K562 (cell line): Measurements from ENCODE around the gene LENEP. TPM values are rescaled to one million over a fixed set of nuclear protein-coding genes. Genes with fewer than 3 reads are reported as not detected.

ENCODE experiments used
- ATAC-seq: fragments of 200-7000 bp; cut with Tn5 transposase; 3 replicates; pipeline ENCODE4 v1.9.1; 2020; ENCODE audit warnings: moderate library complexity
- BruUV-seq: library from RNA; stranded (reverse); fragments of 400-500 nt; replicated peaks from 2 replicates; lab custom pipeline; 2021; lab: Mats Ljungman, UMichigan
- CTCF ChIA-PET: fragments of 300-600 bp; formaldehyde crosslinking; extraction: SDS; loops from one replicate; lab custom pipeline; 2021; ENCODE audit warnings: low intra/inter-chr PET ratio; lab: Yijun Ruan, JAX
- POLR2A ChIA-PET: fragments of 300-600, 350-650 bp; sonication (Branson Sonifier 250); formaldehyde crosslinking; extraction: SDS; loops from one replicate; lab custom pipeline; 2021; ENCODE audit warnings: antibody characterized with exemption, inconsistent platforms; lab: Yijun Ruan, JAX
- DNase-seq, 4 experiments: peaks; one replicate each; pipeline versions ENCODE4 v3.0.0 to v3.0.0-alpha.2; 2011 to 2018; ENCODE audit warnings: low spot score in 3 of 4, mixed read lengths in 3 of 4; ENCODE audit errors: extremely low read depth in 1 of 4
- FAIRE-seq: peaks from 2 replicates; lab custom pipeline; 2011; peaks lifted over from hg19 to GRCh38; lab: Jason Lieb, UNC
- H2AFZ ChIP-seq: 2 replicates; pipeline ENCODE4 v1.6.0; 2011; ENCODE audit warnings: low read depth, low read length, control low read depth, inconsistent platforms
- H3K27ac ChIP-seq: fragments of 200-600 bp; 3 replicates; pipeline ENCODE4 v1.8.0; 2011; ENCODE audit warnings: low read depth, mild to moderate bottlenecking, control low read depth, inconsistent platforms, low read length, moderate library complexity, mixed read lengths; ENCODE audit errors: extremely low read depth
- H3K27me3 ChIP-seq, 2 experiments: fragments of 300-600 bp in 1 of 2; 2 replicates in 1 of 2; 3 replicates in 1 of 2; pipeline versions ENCODE4 v1.6.0 to v1.8.0; 2011; ENCODE audit warnings: inconsistent platforms in 2 of 2, low read length in 2 of 2, mild to moderate bottlenecking in 1 of 2, mixed read lengths in 1 of 2, moderate library complexity in 1 of 2; ENCODE audit not compliant: control insufficient read depth in 2 of 2, insufficient read depth in 2 of 2
- H3K36me3 ChIP-seq: fragments of 300-600 bp; 3 replicates; pipeline ENCODE4 v1.8.0; 2011; ENCODE audit warnings: mild to moderate bottlenecking, low read length, inconsistent platforms; ENCODE audit not compliant: control insufficient read depth, insufficient read depth
- H3K4me1 ChIP-seq, 2 experiments: fragments of 200-600 bp in 1 of 2; replicated peaks in 1 of 2; 2 replicates in 1 of 2; 3 replicates in 1 of 2; pipeline versions ENCODE4 v1.5.1 to v1.8.0; 2011; ENCODE audit warnings: inconsistent platforms in 2 of 2, low read length in 2 of 2, mild to moderate bottlenecking in 1 of 2, mixed read lengths in 1 of 2, moderate library complexity in 1 of 2; ENCODE audit not compliant: control insufficient read depth in 2 of 2, insufficient read depth in 2 of 2
- H3K4me2 ChIP-seq: 2 replicates; pipeline ENCODE4 v1.6.1; 2011; ENCODE audit warnings: low read length, control low read depth, inconsistent platforms, mixed read lengths; ENCODE audit not compliant: insufficient read depth
- H3K4me3 ChIP-seq: fragments of 200-600 bp; sonication (generic), shearing (Covaris generic); 2 replicates; pipeline ENCODE4 v1.5.1; 2016; ENCODE audit warnings: control low read depth, inconsistent platforms
- H3K79me2 ChIP-seq: fragments of 200-600 bp; 3 replicates; pipeline ENCODE4 v1.8.0; 2011; ENCODE audit warnings: low read length, inconsistent platforms; ENCODE audit not compliant: control insufficient read depth, insufficient read depth
- H3K9ac ChIP-seq, 2 experiments: 2 replicates each; pipeline versions ENCODE4 v1.6.0 to v1.6.1; 2011; ENCODE audit warnings: low read depth in 2 of 2, low read length in 2 of 2, control low read depth in 1 of 2, inconsistent platforms in 1 of 2, mild to moderate bottlenecking in 1 of 2, mixed read lengths in 1 of 2; ENCODE audit not compliant: insufficient read depth in 1 of 2
- H3K9me1 ChIP-seq: one replicate; pipeline ENCODE4 v1.6.0; 2011; ENCODE audit warnings: inconsistent platforms, mild to moderate bottlenecking, low read length, moderate library complexity; ENCODE audit not compliant: control insufficient read depth, insufficient read depth
- H3K9me3 ChIP-seq: replicated peaks from 2 replicates; pipeline ENCODE4 v1.5.1; 2011; ENCODE audit warnings: low read depth, low read length, inconsistent platforms; ENCODE audit not compliant: control insufficient read depth, insufficient read depth
- H4K20me1 ChIP-seq: replicated peaks from 2 replicates; pipeline ENCODE4 v1.6.1; 2011; ENCODE audit warnings: low read length, inconsistent platforms, mixed read lengths; ENCODE audit not compliant: control insufficient read depth, insufficient read depth
- ARID2 ChIP-seq: fragments of 450-650 bp; IDR thresholded peaks from 2 replicates; pipeline ENCODE4 v1.6.1; 2017; ENCODE audit warnings: antibody characterized with exemption, mild to moderate bottlenecking
- CREB1 ChIP-seq, 2 experiments: sonication (generic) in 1 of 2; formaldehyde crosslinking in 1 of 2; IDR thresholded peaks; 2 replicates each; pipeline versions ENCODE4 v1.6.1 to v1.8.0; 2012 to 2022; ENCODE audit warnings: inconsistent platforms in 1 of 2, mild to moderate bottlenecking in 1 of 2, missing genetic modification reagents in 1 of 2, moderate library complexity in 1 of 2
- ELF4 ChIP-seq: fragments of 450-650 bp; formaldehyde crosslinking; IDR thresholded peaks from 2 replicates; pipeline ENCODE4 v1.4.0; 2022; ENCODE audit warnings: missing genetic modification characterization
- GTF2F1 ChIP-seq: IDR thresholded peaks from 2 replicates; pipeline ENCODE4 v1.6.1; 2011; ENCODE audit warnings: low read depth, low read length, improper control_type of control experiment
- HMG20B ChIP-seq: fragments of 250-450 bp; sonication (Bioruptor Pico); IDR thresholded peaks from 2 replicates; pipeline ENCODE4 v1.5.0; 2021; ENCODE audit warnings: mild to moderate bottlenecking
- MCM3 ChIP-seq: fragments of 450-650 bp; IDR thresholded peaks from 2 replicates; pipeline ENCODE4 v1.6.1; 2016
- NFIC ChIP-seq: fragments of 450-650 bp; IDR thresholded peaks from 2 replicates; pipeline ENCODE4 v1.6.1; 2017; ENCODE audit warnings: mild to moderate bottlenecking, inconsistent platforms
- NR2F6 ChIP-seq: fragments of 450-650 bp; formaldehyde crosslinking; IDR thresholded peaks from 2 replicates; pipeline ENCODE4 v1.4.0; 2020; ENCODE audit warnings: mild to moderate bottlenecking
- RCOR1 ChIP-seq, 2 experiments: IDR thresholded peaks; 2 replicates each; pipeline ENCODE4 v1.6.1; 2012; ENCODE audit warnings: low read depth in 2 of 2, low read length in 2 of 2, borderline replicate concordance in 1 of 2, improper control_type of control experiment in 1 of 2
- SIX5 ChIP-seq, 2 experiments: IDR thresholded peaks; 2 replicates each; pipeline ENCODE4 v1.6.1; 2011; ENCODE audit warnings: low read length in 2 of 2, borderline replicate concordance in 1 of 2, low read depth in 1 of 2, mild to moderate bottlenecking in 1 of 2, moderate library complexity in 1 of 2; ENCODE audit not compliant: insufficient read depth in 1 of 2
- SMAD2 ChIP-seq: fragments of 150-350 bp; IDR thresholded peaks from 2 replicates; pipeline ENCODE4 v1.6.1; 2014; ENCODE audit warnings: low read depth, mild to moderate bottlenecking, low read length
- SMAD3 ChIP-seq: fragments of 450-650 bp; formaldehyde crosslinking; conservative IDR thresholded peaks from 2 replicates; pipeline ENCODE4 v1.4.0; 2020; ENCODE audit warnings: mild to moderate bottlenecking
- SREBF1 ChIP-seq: fragments of 150-350 bp; IDR thresholded peaks from 2 replicates; pipeline ENCODE4 v1.6.1; 2014; ENCODE audit warnings: antibody characterized with exemption, low read depth, low read length, borderline replicate concordance
- SREBF2 ChIP-seq: sonication (generic); formaldehyde crosslinking; IDR thresholded peaks from 2 replicates; pipeline ENCODE4 v1.4.0; 2020; ENCODE audit warnings: mild to moderate bottlenecking, missing genetic modification reagents
- ZKSCAN1 ChIP-seq: fragments of 150-350 bp; IDR thresholded peaks from 2 replicates; pipeline ENCODE4 v1.6.1; 2016; ENCODE audit warnings: low read depth, low read length
- ZNF280A ChIP-seq: fragments of 450-650 bp; IDR thresholded peaks from 2 replicates; pipeline ENCODE4 v1.6.1; 2018; ENCODE audit warnings: mild to moderate bottlenecking, low read depth; ENCODE audit not compliant: partially characterized antibody
- ZNF316 ChIP-seq: fragments of 450-650 bp; IDR thresholded peaks from 2 replicates; pipeline ENCODE4 v1.6.1; 2016
- ZNF695 ChIP-seq: fragments of 450-650 bp; formaldehyde crosslinking; IDR thresholded peaks from 2 replicates; pipeline ENCODE4 v1.4.0; 2020; ENCODE audit warnings: mild to moderate bottlenecking, moderate library complexity
- ZNF780A ChIP-seq: fragments of 250-450 bp; sonication (Bioruptor Pico); IDR thresholded peaks from 2 replicates; pipeline ENCODE4 v1.5.0; 2021; ENCODE audit warnings: mild to moderate bottlenecking
- WGBS: fragments of 100-300 bp; shearing (Covaris generic); methylation state at CpG from one replicate; pipeline ENCODE4 v1.1.6; 2016; ENCODE audit warnings: low coverage, mixed read lengths; ENCODE audit not compliant: insufficient coverage; ENCODE audit errors: missing lambda C conversion rate; 5-methylcytosine and 5-hydroxymethylcytosine counted together
- in situ Hi-C: fragments of 300-500 bp; cut with MboI; formaldehyde crosslinking; loops from 4 replicates; pipeline ENCODE4 v1.15.0; 2018; ENCODE audit warnings: inconsistent platforms, mixed read lengths
- intact Hi-C: fragments of 100-400 bp; cut with micrococcal nuclease; formaldehyde crosslinking; loops from 2 replicates; pipeline ENCODE4 v1.14.2; 2022
- polyA plus RNA-seq, 8 experiments: library from polyadenylated mRNA; depleted of rRNA in 4 of 8; stranded (reverse) in 5 of 8; unstranded in 3 of 8; fragments of >200 nt; fragmentation: Nextera tagmentation in 2 of 8; fragmentation: Illumina TruSeq in 1 of 8; extraction: Ambion mirVana in 2 of 8; extraction: Trizol in 1 of 8; gene quantifications; 2 replicates each; pipeline versions ENCODE4 v1.2.1 to v1.2.3, GENCODE V29; 2011 to 2014; ENCODE audit warnings: inconsistent platforms in 1 of 8, missing spikeins in 1 of 8
- total RNA-seq, 7 experiments: library from RNA; depleted of rRNA in 6 of 7; stranded (reverse); fragments of >200 nt in 6 of 7; fragmentation: Illumina TruSeq in 2 of 7; extraction: Trizol in 2 of 7; gene quantifications; 2 replicates each; pipeline versions ENCODE4 v1.2.1 to v1.2.3, GENCODE V29; 2011 to 2021; ENCODE audit warnings: low replicate concordance in 1 of 7
- TF ChIP-seq, protein P1 (sequence below): fragments of 250-450 bp; sonication (Bioruptor Pico); IDR thresholded peaks from 2 replicates; pipeline ENCODE4 v1.9.0; 2021; ENCODE audit warnings: mild to moderate bottlenecking
- TF ChIP-seq, protein P2 (sequence below): fragments of 250-450 bp; sonication (Bioruptor Pico); IDR thresholded peaks from 2 replicates; pipeline ENCODE4 v1.5.0; 2021

LENEP gene
- total and polyA plus RNA-seq, 9 of the 15 experiments (the other 6 are each of a cell fraction or from before 2014, with no cell fraction given): 0.23 to 0.87 (median 0.67) TPM; not detected in 5

DNA sequence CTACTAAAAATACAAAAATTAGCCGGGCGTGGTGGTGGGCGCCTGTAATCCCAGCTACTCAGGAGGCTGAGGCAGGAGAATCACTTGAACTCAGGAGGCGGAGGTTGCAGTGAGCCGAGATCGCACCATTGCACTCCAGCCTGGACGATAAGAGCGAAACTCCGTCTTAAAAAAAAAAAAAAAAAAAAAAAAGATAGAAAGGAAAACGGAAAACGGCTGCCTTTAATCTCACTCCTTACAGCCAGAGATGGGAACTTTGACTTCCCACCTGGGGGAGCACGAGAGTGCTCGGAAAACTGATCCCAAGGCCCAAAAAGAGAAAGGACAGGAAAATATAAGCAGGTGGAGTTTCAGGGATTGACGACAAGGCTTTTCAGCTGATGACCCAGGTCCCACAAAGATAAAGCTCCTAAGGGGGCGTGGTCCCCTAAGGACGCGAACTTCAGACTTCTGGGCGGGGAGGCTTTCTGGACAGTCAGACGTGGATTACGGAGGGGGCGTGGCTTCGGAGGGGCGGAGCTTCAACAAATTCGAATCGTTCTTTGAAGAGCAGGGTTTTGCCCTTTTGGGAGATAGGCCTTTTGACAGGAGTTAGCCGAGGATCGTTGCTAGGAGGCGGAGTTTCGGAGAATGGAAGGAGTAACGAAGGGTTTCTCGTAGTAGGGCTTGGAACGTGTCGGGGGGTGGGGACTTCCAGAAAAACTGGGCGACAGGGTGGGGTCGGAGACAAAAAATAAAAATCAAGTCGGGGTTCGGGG, 19.9 kb upstream of the LENEP start:
- intact Hi-C loops (loop anchor here (1.0 to 5.0 kb wide), 2 partner anchors 28 to 89 kb away; partner anchors contain the start of gene EFNA4), in situ Hi-C loops (no loop called here)
- H2AFZ ChIP-seq: peak overlapping the region; percentile 79
- no peaks in the 10 kb centered on the region for H4K20me1 ChIP-seq
- H3K9me1 ChIP-seq: no peaks in the 10 kb centered on the region
- H3K79me2 ChIP-seq: peaks cover 80% of the 10 kb centered on the region
- H3K4me2 ChIP-seq: peak overlapping the region; percentile 96
- FAIRE-seq (peak; percentile 97), DNase-seq (peak; percentile 75 to 99 (median 85)), ATAC-seq (peak; percentile 47)
- H3K4me3 ChIP-seq: peak overlapping the region; percentile 66
- 1% methylated on average over 31 of the region's 37 CpGs for WGBS
- no peaks in the 10 kb centered on the region; a peak in 1 of 5 replicates for H3K27me3 ChIP-seq
- POLR2A ChIA-PET: interaction anchor here (0.6 to 8.3 kb wide), 17 partner anchors 9 to 380 kb away, joined by 3 to 80 read pairs (median 4); partner anchors contain the start of genes FLAD1, LENEP, PBXIP1 and PMVK
- H3K4me1 ChIP-seq: peaks cover 48 to 52% of the 10 kb centered on the region in 2 experiments
- peak overlapping the region; percentile 96 to 97 for H3K9ac ChIP-seq
- no TSS peak for BruUV-seq
- H3K9me3 ChIP-seq: no peaks in the 10 kb centered on the region
- H3K27ac ChIP-seq: peak overlapping the region; percentile 99
- CTCF ChIA-PET: interaction anchor here (0.6 to 1.1 kb wide), 3 partner anchors 26 to 1530 kb away, joined by 3 read pairs; no protein-coding TSS in a partner anchor
- H3K36me3 ChIP-seq: peaks cover 37% of the 10 kb centered on the region
- TF ChIP-seq ZKSCAN1 (no peak), ZNF780A (CRISPR knock-in tag) (no peak), SMAD2 (no peak), ARID2 (no peak), CREB1 (IDR thresholded peaks at IDR 0.05) (peak; percentile 66), CREB1 (CRISPR knock-in tag; IDR thresholded peaks at IDR 0.05) (no peak), GTF2F1 (peak; percentile 47; the same call in 1 of the 2 replicates), NFIC (peak; percentile 17; the same call in 1 of the 2 replicates), NR2F6 (no peak), SIX5 (IDR thresholded peaks at IDR 0.05; ENCODE audit: borderline replicate concordance in 1 of 2, insufficient read depth in 1 of 2, low read depth in 1 of 2, low read length in 2 of 2) (no peak), SREBF2 (CRISPR knock-in tag) (no peak), ZNF316 (peak; percentile 1; the same call in 1 of the 2 replicates), SREBF1 (no peak), ZNF280A (no peak), HMG20B (CRISPR knock-in tag) (no peak), MCM3 (no peak), SMAD3 (no peak), RCOR1 (IDR thresholded peaks at IDR 0.05; ENCODE audit: borderline replicate concordance in 1 of 2, low read depth in 2 of 2, low read length in 2 of 2) (peak in 1 of 2 experiments; percentile 76; a peak in 1 of 4 replicates), ZNF695 (CRISPR knock-in tag) (no peak), ELF4 (CRISPR knock-in tag) (no peak)
- TF ChIP-seq, protein P1, sequence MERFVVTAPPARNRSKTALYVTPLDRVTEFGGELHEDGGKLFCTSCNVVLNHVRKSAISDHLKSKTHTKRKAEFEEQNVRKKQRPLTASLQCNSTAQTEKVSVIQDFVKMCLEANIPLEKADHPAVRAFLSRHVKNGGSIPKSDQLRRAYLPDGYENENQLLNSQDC: no peak
- TF ChIP-seq, protein P2, sequence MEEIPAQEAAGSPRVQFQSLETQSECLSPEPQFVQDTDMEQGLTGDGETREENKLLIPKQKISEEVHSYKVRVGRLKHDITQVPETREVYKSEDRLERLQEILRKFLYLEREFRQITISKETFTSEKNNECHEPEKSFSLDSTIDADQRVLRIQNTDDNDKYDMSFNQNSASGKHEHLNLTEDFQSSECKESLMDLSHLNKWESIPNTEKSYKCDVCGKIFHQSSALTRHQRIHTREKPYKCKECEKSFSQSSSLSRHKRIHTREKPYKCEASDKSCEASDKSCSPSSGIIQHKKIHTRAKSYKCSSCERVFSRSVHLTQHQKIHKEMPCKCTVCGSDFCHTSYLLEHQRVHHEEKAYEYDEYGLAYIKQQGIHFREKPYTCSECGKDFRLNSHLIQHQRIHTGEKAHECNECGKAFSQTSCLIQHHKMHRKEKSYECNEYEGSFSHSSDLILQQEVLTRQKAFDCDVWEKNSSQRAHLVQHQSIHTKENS (CRISPR knock-in tag): no peak
